ENCODE results near the gene PTPRN2.
"Not testable (repeated sequence)": the region's sequence is repeated elsewhere in the genome, so short reads cannot be mapped to it uniquely, and the experiment has no call there.

Gene PTPRN2

DNA sequence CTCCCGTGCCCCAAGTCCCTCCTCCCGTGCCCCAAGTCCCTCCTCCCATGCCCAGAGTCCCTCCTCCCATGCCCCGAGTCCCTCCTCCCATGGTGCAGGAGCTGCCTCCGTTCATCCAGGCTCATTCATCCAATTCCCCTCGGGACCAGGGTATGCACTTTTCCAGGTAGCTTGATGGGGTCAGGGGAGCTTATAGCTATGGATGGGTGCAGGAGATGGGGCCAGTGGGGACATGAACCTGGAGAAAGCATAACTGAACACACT lies 201.3 kb downstream of the PTPRN2 start:
- DNase-seq, result no peak
- no peak overlapping the region for H3K4me3 Mint-ChIP-seq
- peaks cover 8% of the 10 kb centered on the region for H3K4me1 Mint-ChIP-seq
- TF ChIP-seq, protein P1, sequence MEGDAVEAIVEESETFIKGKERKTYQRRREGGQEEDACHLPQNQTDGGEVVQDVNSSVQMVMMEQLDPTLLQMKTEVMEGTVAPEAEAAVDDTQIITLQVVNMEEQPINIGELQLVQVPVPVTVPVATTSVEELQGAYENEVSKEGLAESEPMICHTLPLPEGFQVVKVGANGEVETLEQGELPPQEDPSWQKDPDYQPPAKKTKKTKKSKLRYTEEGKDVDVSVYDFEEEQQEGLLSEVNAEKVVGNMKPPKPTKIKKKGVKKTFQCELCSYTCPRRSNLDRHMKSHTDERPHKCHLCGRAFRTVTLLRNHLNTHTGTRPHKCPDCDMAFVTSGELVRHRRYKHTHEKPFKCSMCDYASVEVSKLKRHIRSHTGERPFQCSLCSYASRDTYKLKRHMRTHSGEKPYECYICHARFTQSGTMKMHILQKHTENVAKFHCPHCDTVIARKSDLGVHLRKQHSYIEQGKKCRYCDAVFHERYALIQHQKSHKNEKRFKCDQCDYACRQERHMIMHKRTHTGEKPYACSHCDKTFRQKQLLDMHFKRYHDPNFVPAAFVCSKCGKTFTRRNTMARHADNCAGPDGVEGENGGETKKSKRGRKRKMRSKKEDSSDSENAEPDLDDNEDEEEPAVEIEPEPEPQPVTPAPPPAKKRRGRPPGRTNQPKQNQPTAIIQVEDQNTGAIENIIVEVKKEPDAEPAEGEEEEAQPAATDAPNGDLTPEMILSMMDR (IDR thresholded peaks at IDR 0.05), result no peak
- H3K36me3 Mint-ChIP-seq (ENCODE audit: low read depth), result no peaks in the 10 kb centered on the region
- peaks cover 32% of the 10 kb centered on the region for H3K27me3 Mint-ChIP-seq (ENCODE audit: low read depth, poor library complexity)
- H3K27ac Mint-ChIP-seq, result no peak overlapping the region
- peaks cover 10% of the 10 kb centered on the region for H3K9me3 Mint-ChIP-seq

DNA sequence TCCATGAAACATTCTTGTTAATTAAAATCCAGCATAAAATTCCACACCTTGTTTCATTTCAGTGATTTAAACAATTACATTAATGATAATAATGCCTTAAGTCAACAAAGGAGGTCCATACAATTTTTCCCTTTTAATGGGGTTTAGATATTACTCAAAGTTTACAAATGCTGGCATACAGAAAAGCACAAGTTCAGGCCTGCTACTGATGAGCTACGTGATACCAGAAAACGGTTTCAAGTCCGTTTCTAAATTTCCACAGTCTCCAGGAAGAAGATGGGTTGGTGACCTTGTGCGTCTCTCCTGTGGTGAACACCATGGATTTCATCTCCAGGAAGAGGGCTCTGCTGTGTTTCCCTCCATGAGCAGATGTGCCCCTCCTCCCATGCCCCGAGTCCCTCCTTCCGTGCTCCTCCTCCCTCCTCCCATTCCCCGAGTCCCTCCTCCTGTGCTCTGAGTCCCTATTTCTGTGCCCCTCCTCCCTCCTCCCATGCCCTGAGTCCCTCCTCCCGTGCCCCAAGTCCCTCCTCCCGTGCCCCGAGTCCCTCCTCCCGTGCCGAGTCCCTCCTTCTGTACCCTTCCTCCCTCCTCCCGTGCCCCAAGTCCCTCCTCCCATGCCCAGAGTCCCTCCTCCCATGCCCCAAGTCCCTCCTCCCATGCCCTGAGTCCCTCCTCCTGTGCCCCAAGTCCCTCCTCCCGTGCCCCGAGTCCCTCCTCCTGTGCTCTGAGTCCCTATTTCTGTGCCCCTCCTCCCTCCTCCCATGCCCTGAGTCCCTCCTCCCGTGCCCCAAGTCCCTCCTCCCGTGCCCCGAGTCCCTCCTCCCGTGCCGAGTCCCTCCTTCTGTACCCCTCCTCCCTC lies 201.9 kb downstream of the PTPRN2 start:
- H3K4me1 Mint-ChIP-seq; H3K4me3 Mint-ChIP-seq; H3K27ac Mint-ChIP-seq; DNase-seq; H3K36me3 Mint-ChIP-seq (ENCODE audit: low read depth): not testable (repeated sequence)
- Mint-ChIP-seq H3K27me3 (ENCODE audit: low read depth, poor library complexity) (peaks cover 32% of the 10 kb centered on the region), H3K9me3 (peaks cover 16% of the 10 kb centered on the region)

DNA sequence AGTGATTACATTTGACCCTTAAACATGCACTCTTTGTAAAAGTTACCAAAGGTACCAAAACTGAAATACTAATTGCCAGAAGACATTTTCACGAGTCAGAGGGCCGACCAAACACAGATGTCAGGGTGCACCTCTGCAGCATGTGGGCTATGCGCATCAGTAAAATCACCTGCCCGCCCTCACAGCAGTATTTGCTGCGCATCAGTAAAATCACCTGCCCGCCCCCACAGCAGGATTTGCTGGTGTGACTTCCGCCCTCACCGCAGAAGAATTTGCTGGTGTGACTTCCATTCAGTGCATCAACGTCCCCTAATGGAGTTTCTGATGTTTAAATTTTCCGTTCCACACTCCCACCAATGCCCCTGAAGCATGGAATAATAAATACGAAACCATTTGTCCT lies 202.9 kb downstream of the PTPRN2 start:
- peaks cover 36% of the 10 kb centered on the region for H3K27me3 Mint-ChIP-seq (ENCODE audit: low read depth, poor library complexity)
- no peaks in the 10 kb centered on the region for H3K36me3 Mint-ChIP-seq (ENCODE audit: low read depth)
- H3K27ac Mint-ChIP-seq, result no peak overlapping the region
- H3K9me3 Mint-ChIP-seq, result peaks cover 25% of the 10 kb centered on the region
- peaks cover 2% of the 10 kb centered on the region for H3K4me1 Mint-ChIP-seq
- no peak for DNase-seq
- H3K4me3 Mint-ChIP-seq, result no peak overlapping the region
- TF ChIP-seq, protein P1 (IDR thresholded peaks at IDR 0.05), result no peak

DNA sequence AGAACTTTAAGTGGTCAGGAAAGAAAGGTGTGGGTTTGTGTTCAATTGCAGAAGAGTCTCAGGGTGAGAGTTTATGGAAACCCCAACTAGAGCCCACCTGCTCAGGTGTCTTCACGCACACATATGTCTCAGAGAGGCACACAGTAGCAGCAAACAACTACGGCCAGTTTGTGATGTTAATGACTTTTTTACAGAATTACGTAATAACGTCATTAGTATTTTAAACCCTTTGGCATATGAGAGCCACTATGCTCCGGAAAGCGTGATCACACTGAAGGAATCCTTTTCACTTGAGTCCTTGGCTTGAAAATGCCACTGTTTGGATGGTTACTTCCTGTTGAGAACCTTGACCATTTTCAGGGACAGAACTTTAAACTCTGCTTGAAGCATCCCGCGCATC lies 204.0 kb downstream of the PTPRN2 start:
- Mint-ChIP-seq H3K4me3 (no peak overlapping the region), H3K4me1 (no peaks in the 10 kb centered on the region), H3K36me3 (ENCODE audit: low read depth) (no peaks in the 10 kb centered on the region), H3K9me3 (peaks cover 33% of the 10 kb centered on the region), H3K27me3 (ENCODE audit: low read depth, poor library complexity) (peaks cover 38% of the 10 kb centered on the region), H3K27ac (no peak overlapping the region)
- DNase-seq, result no peak
- TF ChIP-seq, protein P1 (IDR thresholded peaks at IDR 0.05), result no peak

DNA sequence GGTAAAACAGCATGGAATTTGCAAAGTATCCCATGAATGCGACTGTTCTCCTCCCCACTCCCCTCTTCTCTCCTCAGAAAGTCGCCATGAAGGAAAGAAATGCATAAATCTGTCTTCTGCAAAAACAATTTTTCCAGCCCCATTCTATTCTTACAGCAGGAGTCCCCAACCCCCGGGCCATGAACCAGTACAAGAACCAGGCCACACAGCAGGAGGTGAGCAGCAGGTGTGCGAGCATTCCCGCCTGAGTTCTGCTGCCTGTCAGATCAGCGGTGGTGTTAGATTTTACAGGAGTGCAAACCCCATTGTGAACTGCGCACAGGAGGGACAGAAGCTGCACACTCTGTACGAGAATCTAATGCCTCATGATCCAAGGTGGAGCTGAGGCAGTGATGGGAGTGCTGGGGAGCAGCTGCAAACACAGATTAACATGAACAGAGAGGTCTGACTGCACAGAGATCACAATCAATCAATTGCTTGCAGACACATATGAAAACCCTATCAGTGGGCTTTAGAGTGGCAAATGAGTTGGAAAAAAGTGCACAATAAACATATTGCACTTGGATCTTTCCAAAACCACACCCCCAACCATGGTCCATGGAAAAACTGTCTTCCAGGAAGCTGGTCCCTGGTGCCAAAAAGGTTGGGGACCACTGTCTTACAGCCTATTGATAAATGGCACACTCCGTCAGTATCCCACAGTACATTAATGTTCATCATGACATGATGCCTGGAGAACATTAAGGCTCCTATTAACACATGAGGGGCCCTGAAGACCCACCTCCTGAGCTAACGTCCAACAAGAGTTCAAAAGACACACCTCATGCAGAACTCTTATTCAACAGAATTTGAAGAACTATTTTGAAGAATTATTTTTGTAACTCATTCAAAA lies 205.0 kb downstream of the PTPRN2 start:
- peaks cover 31% of the 10 kb centered on the region for H3K27me3 Mint-ChIP-seq (ENCODE audit: low read depth, poor library complexity)
- TF ChIP-seq, protein P1 (IDR thresholded peaks at IDR 0.05), result no peak
- H3K4me3 Mint-ChIP-seq, result no peak overlapping the region
- H3K27ac Mint-ChIP-seq, result no peak overlapping the region
- no peaks in the 10 kb centered on the region for H3K36me3 Mint-ChIP-seq (ENCODE audit: low read depth)
- no peak for DNase-seq
- no peaks in the 10 kb centered on the region for H3K4me1 Mint-ChIP-seq
- H3K9me3 Mint-ChIP-seq, result peaks cover 33% of the 10 kb centered on the region

DNA sequence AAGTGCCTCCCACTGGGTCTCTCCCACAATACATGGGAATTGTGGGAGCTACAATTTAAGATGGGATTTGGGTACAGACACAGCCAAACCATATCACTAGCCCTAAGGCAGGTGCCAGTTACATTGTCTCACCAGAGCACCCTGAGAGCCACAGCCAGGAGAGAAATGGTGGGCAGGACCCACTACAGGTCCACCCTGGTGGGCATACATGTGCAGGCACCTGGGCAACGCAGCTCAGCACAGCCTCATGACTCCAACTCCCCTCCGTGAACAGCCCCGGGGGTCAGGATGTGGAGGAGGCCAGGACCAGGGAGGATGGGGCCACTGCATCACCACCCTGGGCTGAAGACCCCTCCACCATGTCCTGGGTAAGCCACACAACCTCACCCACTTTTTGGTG lies 205.7 kb downstream of the PTPRN2 start:
- no peak for DNase-seq
- TF ChIP-seq, protein P1 (IDR thresholded peaks at IDR 0.05), result no peak

More for the DNA sequence above, 205.7 kb downstream of the PTPRN2 start:
- H3K4me3 Mint-ChIP-seq, result no peak overlapping the region
- peaks cover 36% of the 10 kb centered on the region for H3K9me3 Mint-ChIP-seq
- H3K36me3 Mint-ChIP-seq (ENCODE audit: low read depth), result no peaks in the 10 kb centered on the region
- no peaks in the 10 kb centered on the region for H3K4me1 Mint-ChIP-seq
- peaks cover 25% of the 10 kb centered on the region for H3K27me3 Mint-ChIP-seq (ENCODE audit: low read depth, poor library complexity)
- no peak overlapping the region for H3K27ac Mint-ChIP-seq

Measured in nephron progenitor cell (in vitro differentiated cells).